Measurements from ENCODE around the gene AHCYL2. TPM values are rescaled to one million over a fixed set of nuclear protein-coding genes. Genes with fewer than 3 reads are reported as not detected.

The AHCYL2 gene
- total and polyA plus RNA-seq, 2 of the 8 experiments (the other 6 are each of a cell fraction or from before 2014, with no cell fraction given): 20.7 to 25.4 TPM

- TF ChIP-seq CHD7 (IDR thresholded peaks at IDR 0.05; ENCODE audit: insufficient replicate concordance, low read length): no peak
- TF ChIP-seq ATF3 (IDR thresholded peaks at IDR 0.05; ENCODE audit: insufficient read depth, low read depth, low read length): no peak
- TF ChIP-seq RBBP5 (IDR thresholded peaks at IDR 0.05; ENCODE audit: borderline replicate concordance, low read depth, low read length): no peak
- TF ChIP-seq CEBPB (IDR thresholded peaks at IDR 0.05; ENCODE audit: low read depth, low read length): no peak
These were observed 242.0 kb downstream of the AHCYL2 start (continued) for GRCh38 chr7:129466796-129467195.
